Measurements from ENCODE around the gene MLLT11.
A peak's percentile ranks its signal among the peaks of the same experiment; 100 is the strongest.
"Not testable (repeated sequence)": the region's sequence is repeated elsewhere in the genome, so short reads cannot be mapped to it uniquely, and the experiment has no call there.

MLLT11 gene

GRCh38 chr1:151058692-151059091, 1.5 kb upstream of the MLLT11 start:
- peak in 2 of 3 experiments; percentile 49 to 70 for DNase-seq

- peak; percentile 74 to 96 (median 83) for DNase-seq
These were observed 839 bp upstream of the MLLT11 start, which contains the start of gene CDC42SE1 for GRCh38 chr1:151059109-151060006. Gene CDC42SE1, minus strand, starts transcription at chr1:151059622. Its CDS starts 3,892 bp downstream, at chr1:151055730.

- DNase-seq = peak in 2 of 3 experiments; percentile 62 to 67
These were observed 642 bp downstream of the MLLT11 start for GRCh38 chr1:151060657-151061421.

- no peak for DNase-seq
These were observed 1.5 kb downstream of the MLLT11 start for GRCh38 chr1:151061704-151062103.

DNA sequence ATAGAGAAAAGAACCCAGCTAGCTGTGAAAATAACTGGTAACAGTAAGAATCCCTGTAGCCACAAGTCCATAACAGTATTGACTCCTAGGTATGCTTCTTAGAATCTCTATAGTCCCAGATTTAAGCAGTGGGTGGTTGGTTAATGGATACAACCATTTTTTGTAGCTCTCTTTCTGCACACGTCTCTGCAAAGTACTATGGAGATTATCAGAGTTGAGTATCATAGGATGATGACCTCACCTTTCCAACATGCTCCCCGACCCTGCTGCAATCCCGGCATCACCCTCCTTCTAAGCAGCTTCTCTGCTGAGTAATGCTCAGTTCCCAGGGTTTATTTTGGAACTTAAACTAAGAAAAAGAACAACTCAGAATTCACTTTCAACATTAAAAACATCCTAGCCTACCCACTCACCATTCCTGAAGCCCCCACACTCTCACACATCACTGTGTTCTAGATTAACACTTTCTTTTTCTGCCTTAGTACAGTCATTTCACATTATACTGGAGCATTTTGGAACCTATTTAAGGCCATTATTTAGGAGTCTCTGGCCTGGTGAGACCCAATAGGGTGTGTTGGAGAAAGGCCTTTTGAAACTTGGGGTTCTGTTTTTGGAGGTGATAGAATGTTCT, 2.7 kb downstream of the MLLT11 start:
- no peak for DNase-seq

DNA sequence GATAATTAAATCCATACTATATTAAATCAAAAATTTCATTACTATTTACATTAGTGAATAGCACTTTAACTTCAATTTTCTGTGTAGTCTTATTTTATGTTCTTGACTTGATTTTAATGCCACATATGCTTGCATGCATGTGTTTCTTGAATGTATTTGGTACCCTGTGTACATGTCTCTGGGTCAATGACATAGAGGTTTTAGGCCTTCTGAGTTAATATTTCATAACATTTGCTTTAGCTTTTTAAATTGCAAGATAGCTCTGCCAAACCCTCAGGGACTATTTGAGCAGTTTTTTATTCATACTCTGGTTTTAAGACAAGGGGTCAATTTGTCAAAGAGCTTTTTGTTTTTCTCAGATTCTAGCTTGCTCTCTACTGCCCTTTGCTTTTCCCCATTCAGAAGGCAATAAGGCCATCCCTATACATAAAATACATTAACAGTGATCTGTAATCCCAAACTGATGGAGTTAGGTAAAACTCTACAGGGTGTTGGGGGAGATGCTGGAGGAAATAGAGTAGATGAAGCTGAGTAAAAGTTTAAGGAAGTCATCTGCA, 5.0 kb downstream of the MLLT11 start:
- no peak for DNase-seq

DNA sequence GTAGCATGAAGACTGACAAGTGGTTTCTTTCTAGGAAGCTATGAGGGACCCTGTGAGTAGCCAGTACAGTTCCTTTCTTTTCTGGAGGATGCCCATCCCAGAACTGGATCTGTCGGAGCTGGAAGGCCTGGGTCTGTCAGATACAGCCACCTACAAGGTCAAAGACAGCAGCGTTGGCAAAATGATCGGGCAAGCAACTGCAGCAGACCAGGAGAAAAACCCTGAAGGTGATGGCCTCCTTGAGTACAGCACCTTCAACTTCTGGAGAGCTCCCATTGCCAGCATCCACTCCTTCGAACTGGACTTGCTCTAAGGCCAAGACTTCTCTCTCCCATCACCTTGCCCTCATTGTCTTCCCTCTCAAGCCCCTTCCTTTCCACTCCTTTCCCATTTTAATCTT, 7.0 kb downstream of the MLLT11 start:
- DNase-seq = no peak

DNA sequence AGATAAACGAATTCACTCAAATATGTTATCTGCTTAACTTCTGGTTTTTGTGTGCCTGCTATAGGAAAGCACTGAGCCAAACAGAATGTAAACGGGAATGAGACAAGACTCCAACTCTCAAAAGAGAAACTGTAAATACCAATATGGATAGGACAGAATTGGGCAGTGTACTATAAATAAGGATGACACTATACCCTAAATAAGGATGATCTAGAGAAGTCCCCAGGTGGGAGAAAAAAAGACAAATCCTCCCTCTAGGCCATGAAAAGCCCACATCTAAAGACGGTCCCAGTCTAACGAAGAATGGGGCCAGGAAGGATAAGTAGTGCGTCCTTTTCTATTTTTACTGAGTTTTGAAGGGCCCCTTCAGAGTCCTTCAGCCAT, 8.9 kb downstream of the MLLT11 start:
- peak in 1 of 3 experiments; percentile 97 for DNase-seq

DNA sequence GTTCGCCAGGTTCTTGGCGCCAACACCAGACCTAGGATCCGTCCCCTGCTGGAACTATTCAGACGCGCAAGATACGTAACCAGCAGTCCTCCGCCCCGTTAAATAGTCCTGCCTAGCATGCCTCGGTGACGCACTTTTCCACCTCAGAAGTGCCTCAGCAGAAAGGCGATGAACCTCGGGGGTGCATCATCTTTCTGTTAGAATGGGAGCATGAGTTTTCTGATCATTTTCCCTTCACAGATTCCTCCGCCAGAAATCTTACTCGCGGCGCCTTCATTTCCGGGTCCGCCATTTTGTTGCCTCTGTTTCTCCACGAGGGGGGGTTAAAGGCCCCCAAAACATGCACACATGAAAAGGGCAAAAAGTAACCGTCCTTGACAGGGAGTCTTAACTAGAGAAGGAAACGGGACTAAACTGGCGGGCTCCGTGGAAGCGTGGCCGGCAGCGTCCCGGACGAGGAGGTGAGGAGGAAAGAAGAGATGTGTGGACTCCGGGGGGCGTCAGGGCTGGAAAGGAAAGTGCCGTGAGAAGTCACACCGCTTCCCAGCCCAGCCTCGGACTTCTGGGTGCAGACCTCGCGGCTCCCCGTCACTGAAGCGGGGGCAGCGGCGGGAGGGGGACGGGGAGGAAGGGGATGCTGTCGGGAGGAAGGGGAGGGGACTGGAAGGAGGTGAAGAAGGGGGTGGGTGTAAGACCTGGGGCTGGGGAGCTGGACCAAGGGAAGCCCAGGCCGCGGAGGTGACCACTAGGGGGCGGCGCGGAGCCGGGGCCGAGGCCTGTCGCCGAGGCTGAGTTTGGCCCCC, 10.5 kb downstream of the MLLT11 start, which contains the start of gene GABPB2:
Gene GABPB2, plus strand, starts transcription at position 288 of the 803 bp plus-strand sequence. CDS start 17,429 bp downstream, outside the sequence.
- DNase-seq = peak in 1 of 3 experiments; percentile 96

DNA sequence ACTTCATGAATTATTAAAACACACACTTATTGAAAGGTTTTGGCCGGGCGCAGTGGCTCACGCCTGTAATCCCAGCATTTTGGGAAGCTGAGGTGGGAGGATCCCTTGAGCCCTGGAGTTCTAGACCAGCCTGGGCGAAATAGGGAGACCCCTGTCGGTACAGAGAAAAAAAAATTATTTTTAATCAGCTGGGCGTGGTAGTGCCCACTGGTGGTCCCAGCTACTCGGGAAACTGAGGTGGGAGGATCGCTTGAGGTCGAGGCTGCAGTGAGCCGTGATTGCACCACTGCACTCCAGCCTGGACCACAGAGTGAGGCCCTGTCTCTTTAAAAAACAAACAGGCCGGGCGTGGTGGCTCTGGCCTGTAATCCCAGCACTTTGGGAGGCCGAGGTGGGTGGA, 12.0 kb downstream of the MLLT11 start:
- no peak for DNase-seq

DNA sequence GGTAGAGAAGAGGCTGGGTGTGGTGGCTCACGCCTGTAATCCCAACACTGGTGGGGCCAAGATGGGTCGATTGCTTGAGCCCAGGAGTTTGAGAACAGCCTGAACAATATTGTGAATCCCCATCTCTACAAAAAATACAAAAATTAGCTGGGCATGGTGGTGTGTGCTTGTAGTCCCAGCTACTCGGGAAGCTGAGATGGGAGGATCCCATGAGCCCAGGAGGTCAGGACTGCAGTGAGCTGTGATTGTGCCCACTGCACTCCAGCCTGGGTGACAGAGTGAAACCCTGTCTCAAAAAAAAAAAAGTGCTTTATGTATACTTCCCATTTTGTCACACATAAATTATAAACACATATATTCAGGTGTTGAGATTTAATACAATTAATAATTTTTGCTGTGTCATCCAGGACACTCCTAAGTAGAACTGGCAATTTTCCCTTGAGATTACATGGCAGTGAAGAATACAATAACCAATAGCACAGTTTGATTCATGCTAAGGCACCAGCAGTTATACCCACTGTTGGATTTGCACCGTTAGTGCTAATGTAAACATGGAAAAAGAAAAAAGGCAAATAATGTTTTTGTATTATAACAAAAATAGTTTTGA, 25.9 kb downstream of the MLLT11 start:
- DNase-seq = no peak

GRCh38 chr1:151097426-151097825, 37.2 kb downstream of the MLLT11 start:
- DNase-seq = not testable (repeated sequence)

GRCh38 chr1:151098126-151098525, 37.9 kb downstream of the MLLT11 start:
- DNase-seq = no peak

- DNase-seq = no peak
These were observed 44.4 kb downstream of the MLLT11 start for GRCh38 chr1:151104630-151105029.

DNA sequence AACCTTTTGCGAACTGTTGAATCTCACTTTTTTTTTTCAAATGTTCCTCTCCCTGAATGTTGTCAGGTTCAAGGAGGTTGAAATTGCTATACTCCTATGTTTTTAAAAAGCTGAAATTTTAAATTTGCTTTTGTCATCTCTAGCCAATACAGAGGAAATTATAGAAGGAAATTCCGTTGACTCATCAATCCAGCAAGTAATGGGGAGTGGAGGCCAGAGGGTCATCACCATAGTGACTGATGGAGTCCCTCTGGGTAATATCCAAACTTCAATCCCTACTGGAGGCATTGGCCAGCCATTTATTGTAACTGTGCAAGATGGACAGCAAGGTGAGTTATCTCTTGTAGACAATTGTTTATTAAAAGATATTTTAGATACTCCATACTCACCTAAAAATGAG, 46.7 kb downstream of the MLLT11 start:
- DNase-seq = peak in 1 of 3 experiments; percentile 7

- DNase-seq = no peak
These were observed 48.1 kb downstream of the MLLT11 start for GRCh38 chr1:151108331-151108730.

- no peak for DNase-seq
These were observed 53.7 kb downstream of the MLLT11 start for GRCh38 chr1:151113877-151114276.
